ENCODE data around the gene TCF20.

TCF20 gene

GRCh38 chr22:42281706-42282251 is 11.3 kb upstream of the TCF20 start:
- DNase-seq, result no peak

GRCh38 chr22:42281284-42281683 is 10.8 kb upstream of the TCF20 start:
- no peak for DNase-seq

- DNase-seq, result no peak
Measured at GRCh38 chr22:42280836-42281235, 10.4 kb upstream of the TCF20 start.

GRCh38 chr22:42280140-42280539 is 9.7 kb upstream of the TCF20 start:
- no peak for DNase-seq

- DNase-seq, result no peak
Measured at GRCh38 chr22:42279425-42280020, 9.1 kb upstream of the TCF20 start.

GRCh38 chr22:42277988-42278776 is 7.7 kb upstream of the TCF20 start:
- no peak for DNase-seq

GRCh38 chr22:42277232-42277753 is 6.8 kb upstream of the TCF20 start:
- no peak for DNase-seq

- no peak for DNase-seq
Measured at GRCh38 chr22:42275970-42276369, 5.5 kb upstream of the TCF20 start.

GRCh38 chr22:42275176-42275575 is 4.7 kb upstream of the TCF20 start:
- no peak for DNase-seq

- DNase-seq, result no peak
Measured at GRCh38 chr22:42273855-42274451, 3.5 kb upstream of the TCF20 start.

- no peak for DNase-seq
Measured at GRCh38 chr22:42272431-42272999, 2.1 kb upstream of the TCF20 start.

GRCh38 chr22:42271906-42272305 is 1.5 kb upstream of the TCF20 start:
- no peak for DNase-seq

- no peak for DNase-seq
Measured at GRCh38 chr22:42271191-42271813, 849 bp upstream of the TCF20 start.

- no peak for DNase-seq
Measured at GRCh38 chr22:42270176-42270509, 310 bp downstream of the TCF20 start.

- no peak for DNase-seq
Measured at GRCh38 chr22:42269432-42270175, 849 bp downstream of the TCF20 start.

- DNase-seq, result no peak
Measured at GRCh38 chr22:42268852-42269410, 1.5 kb downstream of the TCF20 start.

- DNase-seq, result no peak
Measured at GRCh38 chr22:42265321-42265720, 5.1 kb downstream of the TCF20 start.

GRCh38 chr22:42263944-42264343 is 6.5 kb downstream of the TCF20 start:
- no peak for DNase-seq

- DNase-seq, result no peak
Measured at GRCh38 chr22:42262964-42263363, 7.5 kb downstream of the TCF20 start.

- DNase-seq, result no peak
Measured at GRCh38 chr22:42261296-42261695, 9.2 kb downstream of the TCF20 start.

GRCh38 chr22:42258126-42258525 is 12.3 kb downstream of the TCF20 start:
- no peak for DNase-seq

GRCh38 chr22:42257386-42257785 is 13.1 kb downstream of the TCF20 start:
- no peak for DNase-seq
